Activated CD4-positive, alpha-beta T cell treated with anti-CD3 and anti-CD28 coated beads, Interleukin-2, amount 50 U/mL, for 16 hours (primary cell): ENCODE measurements around the gene ARHGAP25.
A peak's percentile ranks its signal among the peaks of the same experiment; 100 is the strongest.

Source experiments
- DNase-seq: peaks from one replicate; pipeline ENCODE4 v3.0.0-alpha.2; 2020

The ARHGAP25 gene

GRCh38 chr2:68734688-68735525, at the start of gene ARHGAP25:
TSS of gene ARHGAP25 (plus strand) at chr2:68734811. CDS start at chr2:68735200, 389 bp downstream.
- peak; percentile 87 for DNase-seq

- no peak for DNase-seq
Observed at GRCh38 chr2:68686178-68686577, 48.4 kb upstream of the ARHGAP25 start.

- no peak for DNase-seq
Observed at GRCh38 chr2:68687018-68687417, 47.6 kb upstream of the ARHGAP25 start.

GRCh38 chr2:68689553-68690537, 44.8 kb upstream of the ARHGAP25 start:
- DNase-seq, result peak; percentile 71

- no peak for DNase-seq
Observed at GRCh38 chr2:68690851-68691250, 43.8 kb upstream of the ARHGAP25 start.

GRCh38 chr2:68692511-68692910, 42.1 kb upstream of the ARHGAP25 start:
- no peak for DNase-seq

GRCh38 chr2:68693951-68694350, 40.7 kb upstream of the ARHGAP25 start:
- DNase-seq, result no peak

GRCh38 chr2:68695971-68696370, 38.6 kb upstream of the ARHGAP25 start:
- no peak for DNase-seq

- DNase-seq, result no peak
Observed at GRCh38 chr2:68696554-68696953, 38.1 kb upstream of the ARHGAP25 start.

GRCh38 chr2:68698567-68699377, 35.8 kb upstream of the ARHGAP25 start:
- DNase-seq, result no peak

GRCh38 chr2:68700560-68700959, 34.1 kb upstream of the ARHGAP25 start:
- no peak for DNase-seq

GRCh38 chr2:68706637-68707036, 28.0 kb upstream of the ARHGAP25 start:
- DNase-seq, result no peak

GRCh38 chr2:68708629-68709028, 26.0 kb upstream of the ARHGAP25 start:
- no peak for DNase-seq

- peak; percentile 60 for DNase-seq
Observed at GRCh38 chr2:68709421-68709911, 25.1 kb upstream of the ARHGAP25 start.

- DNase-seq, result no peak
Observed at GRCh38 chr2:68710336-68710735, 24.3 kb upstream of the ARHGAP25 start.

- DNase-seq, result no peak
Observed at GRCh38 chr2:68710756-68711155, 23.9 kb upstream of the ARHGAP25 start.

GRCh38 chr2:68714866-68715265, 19.7 kb upstream of the ARHGAP25 start:
- peak; percentile 65 for DNase-seq

- DNase-seq, result peak; percentile 66
Observed at GRCh38 chr2:68715353-68716041, 19.1 kb upstream of the ARHGAP25 start.

GRCh38 chr2:68716604-68717304, 17.9 kb upstream of the ARHGAP25 start:
- DNase-seq, result peak; percentile 59

GRCh38 chr2:68717305-68717661, 17.3 kb upstream of the ARHGAP25 start:
- peak; percentile 95 for DNase-seq

- DNase-seq, result peak; percentile 85
Observed at GRCh38 chr2:68719912-68720311, 14.7 kb upstream of the ARHGAP25 start.
